Erythroblast (primary cell): ENCODE data around the gene PRKD1.

ENCODE experiments used
- GATA1 ChIP-seq: IDR thresholded peaks from 2 replicates; pipeline ENCODE4 v1.6.1; 2011; ENCODE audit warnings: low read depth, mild to moderate bottlenecking, control low read depth, low read length, moderate library complexity
- POLR2A ChIP-seq: IDR thresholded peaks from 2 replicates; pipeline ENCODE4 v1.6.1; 2011; ENCODE audit warnings: mild to moderate bottlenecking, low read length

DNA sequence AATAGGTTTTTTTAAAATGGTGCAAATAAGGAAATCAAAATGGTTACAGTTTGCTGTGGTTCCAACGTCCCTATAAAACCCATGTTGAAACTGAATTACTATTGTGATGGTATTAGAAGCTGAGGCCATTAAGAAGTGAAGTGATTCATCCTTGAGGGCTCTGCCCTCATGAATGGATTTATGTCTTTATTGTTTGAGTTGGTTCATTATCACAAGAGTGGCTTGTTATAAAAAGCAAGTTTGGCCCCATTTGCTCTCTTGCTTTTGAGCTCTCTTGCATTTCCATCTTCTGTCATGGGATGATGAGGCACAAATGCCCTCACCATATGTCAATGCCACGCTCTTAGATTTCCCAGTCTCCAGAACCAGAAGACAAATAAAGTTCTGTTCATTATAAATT is 62.3 kb downstream of the PRKD1 start:
- no peak for TF ChIP-seq POLR2A
- TF ChIP-seq GATA1: no peak
